ENCODE measurements around the gene MBD2.
A peak's percentile ranks its signal among the peaks of the same experiment; 100 is the strongest.

Gene MBD2

GRCh38 chr18:54223568-54224241 is 764 bp downstream of the MBD2 start (continued):
- peak; percentile 26; the same call in 1 of the 2 replicates for TF ChIP-seq ZBTB20 (tag by site-specific recombination; IDR thresholded peaks at IDR 0.05)
- no peak for TF ChIP-seq ZNF24 (tag by site-specific recombination; IDR thresholded peaks at IDR 0.05)
- no peak for TF ChIP-seq ZNF157 (tag by site-specific recombination; IDR thresholded peaks at IDR 0.05)
- peak; percentile 60 for TF ChIP-seq IKZF3 (tag by site-specific recombination; IDR thresholded peaks at IDR 0.05)
- TF ChIP-seq MEIS1 (CRISPR knock-in tag; IDR thresholded peaks at IDR 0.05; ENCODE audit: borderline replicate concordance), result no peak
- peak; percentile 56 for TF ChIP-seq PRDM6 (tag by site-specific recombination; IDR thresholded peaks at IDR 0.05)
- no peak for TF ChIP-seq ZNF19 (tag by site-specific recombination; IDR thresholded peaks at IDR 0.05; ENCODE audit: low read depth)
- TF ChIP-seq ZNF155 (tag by site-specific recombination; IDR thresholded peaks at IDR 0.05), result no peak
- TF ChIP-seq, protein P1, sequence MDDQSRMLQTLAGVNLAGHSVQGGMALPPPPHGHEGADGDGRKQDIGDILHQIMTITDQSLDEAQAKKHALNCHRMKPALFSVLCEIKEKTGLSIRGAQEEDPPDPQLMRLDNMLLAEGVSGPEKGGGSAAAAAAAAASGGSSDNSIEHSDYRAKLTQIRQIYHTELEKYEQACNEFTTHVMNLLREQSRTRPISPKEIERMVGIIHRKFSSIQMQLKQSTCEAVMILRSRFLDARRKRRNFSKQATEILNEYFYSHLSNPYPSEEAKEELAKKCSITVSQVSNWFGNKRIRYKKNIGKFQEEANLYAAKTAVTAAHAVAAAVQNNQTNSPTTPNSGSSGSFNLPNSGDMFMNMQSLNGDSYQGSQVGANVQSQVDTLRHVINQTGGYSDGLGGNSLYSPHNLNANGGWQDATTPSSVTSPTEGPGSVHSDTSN (CRISPR knock-in tag; IDR thresholded peaks at IDR 0.05), result no peak
- peak; percentile 71 for TF ChIP-seq ZFP37 (tag by site-specific recombination; IDR thresholded peaks at IDR 0.05)
- TF ChIP-seq ZNF266 (tag by site-specific recombination; IDR thresholded peaks at IDR 0.05; ENCODE audit: low read depth), result no peak
- peak; percentile 61; the same call in 1 of the 2 replicates for TF ChIP-seq ZNF664 (tag by site-specific recombination; IDR thresholded peaks at IDR 0.05)
- TF ChIP-seq ZSCAN18 (tag by site-specific recombination; IDR thresholded peaks at IDR 0.05), result no peak
- TF ChIP-seq ZNF132 (tag by site-specific recombination; IDR thresholded peaks at IDR 0.05; ENCODE audit: borderline replicate concordance), result no peak
- TF ChIP-seq HOXC10 (CRISPR knock-in tag; IDR thresholded peaks at IDR 0.05), result no peak
- peak; percentile 29; the same call in 1 of the 2 replicates for TF ChIP-seq KLF8 (tag by site-specific recombination; IDR thresholded peaks at IDR 0.05)
- no peak for TF ChIP-seq ZNF350 (tag by site-specific recombination; IDR thresholded peaks at IDR 0.05)
- peak; percentile 68 for TF ChIP-seq GLIS2 (tag by site-specific recombination; IDR thresholded peaks at IDR 0.05)
- TF ChIP-seq ZNF335 (tag by site-specific recombination; conservative IDR thresholded peaks at IDR 0.05), result peak; percentile 60; the same call in 1 of the 2 replicates
- TF ChIP-seq GLIS1 (tag by site-specific recombination; IDR thresholded peaks at IDR 0.05), result peak; percentile 31
- no peak for TF ChIP-seq ATF2 (tag by site-specific recombination; IDR thresholded peaks at IDR 0.05; ENCODE audit: low read depth)
- TF ChIP-seq, protein P2, sequence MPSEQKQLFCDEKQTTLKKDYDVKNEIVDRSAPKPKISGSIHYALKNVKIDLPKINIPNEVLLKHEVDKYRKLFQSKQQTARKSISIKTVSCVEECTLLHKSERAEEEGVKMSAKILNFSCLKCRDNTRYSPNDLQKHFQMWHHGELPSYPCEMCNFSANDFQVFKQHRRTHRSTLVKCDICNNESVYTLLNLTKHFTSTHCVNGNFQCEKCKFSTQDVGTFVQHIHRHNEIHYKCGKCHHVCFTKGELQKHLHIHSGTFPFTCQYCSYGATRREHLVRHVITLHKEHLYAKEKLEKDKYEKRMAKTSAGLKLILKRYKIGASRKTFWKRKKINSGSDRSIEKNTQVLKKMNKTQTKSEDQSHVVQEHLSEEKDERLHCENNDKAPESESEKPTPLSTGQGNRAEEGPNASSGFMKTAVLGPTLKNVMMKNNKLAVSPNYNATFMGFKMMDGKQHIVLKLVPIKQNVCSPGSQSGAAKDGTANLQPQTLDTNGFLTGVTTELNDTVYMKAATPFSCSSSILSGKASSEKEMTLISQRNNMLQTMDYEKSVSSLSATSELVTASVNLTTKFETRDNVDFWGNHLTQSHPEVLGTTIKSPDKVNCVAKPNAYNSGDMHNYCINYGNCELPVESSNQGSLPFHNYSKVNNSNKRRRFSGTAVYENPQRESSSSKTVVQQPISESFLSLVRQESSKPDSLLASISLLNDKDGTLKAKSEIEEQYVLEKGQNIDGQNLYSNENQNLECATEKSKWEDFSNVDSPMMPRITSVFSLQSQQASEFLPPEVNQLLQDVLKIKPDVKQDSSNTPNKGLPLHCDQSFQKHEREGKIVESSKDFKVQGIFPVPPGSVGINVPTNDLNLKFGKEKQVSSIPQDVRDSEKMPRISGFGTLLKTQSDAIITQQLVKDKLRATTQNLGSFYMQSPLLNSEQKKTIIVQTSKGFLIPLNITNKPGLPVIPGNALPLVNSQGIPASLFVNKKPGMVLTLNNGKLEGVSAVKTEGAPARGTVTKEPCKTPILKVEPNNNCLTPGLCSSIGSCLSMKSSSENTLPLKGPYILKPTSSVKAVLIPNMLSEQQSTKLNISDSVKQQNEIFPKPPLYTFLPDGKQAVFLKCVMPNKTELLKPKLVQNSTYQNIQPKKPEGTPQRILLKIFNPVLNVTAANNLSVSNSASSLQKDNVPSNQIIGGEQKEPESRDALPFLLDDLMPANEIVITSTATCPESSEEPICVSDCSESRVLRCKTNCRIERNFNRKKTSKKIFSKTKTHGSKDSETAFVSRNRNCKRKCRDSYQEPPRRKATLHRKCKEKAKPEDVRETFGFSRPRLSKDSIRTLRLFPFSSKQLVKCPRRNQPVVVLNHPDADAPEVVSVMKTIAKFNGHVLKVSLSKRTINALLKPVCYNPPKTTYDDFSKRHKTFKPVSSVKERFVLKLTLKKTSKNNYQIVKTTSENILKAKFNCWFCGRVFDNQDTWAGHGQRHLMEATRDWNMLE (tag by site-specific recombination; conservative IDR thresholded peaks at IDR 0.05; ENCODE audit: low read depth), result no peak
- TF ChIP-seq ZNF660 (tag by site-specific recombination; IDR thresholded peaks at IDR 0.05), result peak; percentile 60; the same call in 1 of the 2 replicates
- peak; percentile 64; the same call in 1 of the 2 replicates for TF ChIP-seq PRDM10 (tag by site-specific recombination; IDR thresholded peaks at IDR 0.05)
- TF ChIP-seq ZNF433 (tag by site-specific recombination; IDR thresholded peaks at IDR 0.05; ENCODE audit: low read depth), result no peak
- no peak for TF ChIP-seq ZNF514 (tag by site-specific recombination; IDR thresholded peaks at IDR 0.05)

Data from HEK293 (cell line).